GM12874 (cell line): ENCODE results near the gene ARHGAP22.

Source experiments
- TF ChIP-seq, protein P1 (sequence below): IDR thresholded peaks from 2 replicates; pipeline ENCODE4 v1.5.1; 2011; ENCODE audit warnings: low read depth, mild to moderate bottlenecking, control low read depth, low read length, moderate library complexity; ENCODE audit not compliant: insufficient read depth

Gene ARHGAP22

DNA sequence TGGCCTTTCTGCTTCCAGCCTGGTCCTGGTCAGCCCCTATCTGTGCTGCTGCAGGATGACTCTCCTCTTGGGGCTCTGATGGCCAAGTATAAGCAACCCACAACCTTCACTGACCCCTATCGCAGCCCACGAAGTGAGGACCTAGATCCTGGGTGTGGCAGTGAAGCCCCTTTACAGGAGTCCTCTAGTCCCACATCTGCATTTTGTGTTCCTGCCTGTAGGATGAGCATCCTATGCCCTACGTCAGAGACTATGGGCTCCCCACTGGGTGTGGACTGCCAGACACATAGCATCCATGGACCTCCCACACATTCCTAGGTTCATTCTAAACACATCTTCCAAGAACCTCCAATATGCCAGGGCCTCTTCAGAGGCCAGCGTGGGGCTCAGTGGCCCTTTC lies 29.0 kb downstream of the ARHGAP22 start:
- TF ChIP-seq, protein P1, sequence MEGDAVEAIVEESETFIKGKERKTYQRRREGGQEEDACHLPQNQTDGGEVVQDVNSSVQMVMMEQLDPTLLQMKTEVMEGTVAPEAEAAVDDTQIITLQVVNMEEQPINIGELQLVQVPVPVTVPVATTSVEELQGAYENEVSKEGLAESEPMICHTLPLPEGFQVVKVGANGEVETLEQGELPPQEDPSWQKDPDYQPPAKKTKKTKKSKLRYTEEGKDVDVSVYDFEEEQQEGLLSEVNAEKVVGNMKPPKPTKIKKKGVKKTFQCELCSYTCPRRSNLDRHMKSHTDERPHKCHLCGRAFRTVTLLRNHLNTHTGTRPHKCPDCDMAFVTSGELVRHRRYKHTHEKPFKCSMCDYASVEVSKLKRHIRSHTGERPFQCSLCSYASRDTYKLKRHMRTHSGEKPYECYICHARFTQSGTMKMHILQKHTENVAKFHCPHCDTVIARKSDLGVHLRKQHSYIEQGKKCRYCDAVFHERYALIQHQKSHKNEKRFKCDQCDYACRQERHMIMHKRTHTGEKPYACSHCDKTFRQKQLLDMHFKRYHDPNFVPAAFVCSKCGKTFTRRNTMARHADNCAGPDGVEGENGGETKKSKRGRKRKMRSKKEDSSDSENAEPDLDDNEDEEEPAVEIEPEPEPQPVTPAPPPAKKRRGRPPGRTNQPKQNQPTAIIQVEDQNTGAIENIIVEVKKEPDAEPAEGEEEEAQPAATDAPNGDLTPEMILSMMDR, result no peak

DNA sequence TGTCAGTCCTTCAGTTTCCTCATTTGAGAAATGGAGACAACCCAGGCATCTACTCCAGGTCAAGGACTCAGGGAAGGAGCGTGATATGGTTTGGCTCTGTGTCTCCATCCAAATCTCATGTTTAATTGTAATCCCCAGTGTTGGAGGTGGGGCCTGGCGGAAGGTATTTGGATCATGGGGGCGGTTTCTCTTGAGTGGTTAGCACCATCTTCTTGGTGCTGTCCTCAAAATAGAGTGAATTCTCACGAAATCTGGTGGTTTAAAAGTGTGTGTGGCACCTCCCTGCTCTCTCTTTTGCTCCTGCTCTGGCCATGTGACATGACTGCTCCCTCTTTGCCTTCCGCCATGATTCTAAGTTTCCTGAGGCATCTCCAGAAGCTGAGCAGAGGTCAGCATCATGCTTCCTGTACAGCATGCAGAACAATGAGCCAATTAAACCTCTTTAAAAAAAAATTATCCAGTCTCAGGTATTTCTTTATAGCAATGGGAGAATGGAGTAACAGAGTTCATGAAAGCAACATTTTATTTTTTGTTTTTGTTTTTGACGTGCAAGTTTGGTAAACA lies 30.0 kb downstream of the ARHGAP22 start:
- TF ChIP-seq, protein P1, result no peak

DNA sequence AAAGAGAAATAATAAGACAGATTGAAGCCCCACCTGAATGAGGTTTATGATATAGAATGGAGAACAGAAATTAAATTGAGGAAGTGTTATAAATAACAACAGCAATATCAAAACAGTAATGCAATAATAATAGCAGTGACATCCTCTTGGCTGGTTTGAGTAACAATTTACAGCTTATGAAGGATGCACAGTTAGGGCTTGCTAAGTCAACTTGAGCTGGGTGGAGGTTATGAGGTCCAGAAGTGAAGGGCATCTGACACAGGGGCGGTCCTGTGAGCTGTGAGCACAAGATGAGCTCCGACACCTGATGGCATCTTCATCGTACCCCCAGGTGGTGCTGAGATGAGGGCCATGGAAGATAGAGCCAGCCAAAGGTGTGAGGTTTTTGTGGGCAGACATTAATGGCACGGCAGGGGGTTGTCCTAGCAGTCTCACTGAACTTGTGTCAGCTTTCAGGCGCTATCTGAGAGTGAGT lies 30.5 kb downstream of the ARHGAP22 start:
- TF ChIP-seq, protein P1, result no peak

DNA sequence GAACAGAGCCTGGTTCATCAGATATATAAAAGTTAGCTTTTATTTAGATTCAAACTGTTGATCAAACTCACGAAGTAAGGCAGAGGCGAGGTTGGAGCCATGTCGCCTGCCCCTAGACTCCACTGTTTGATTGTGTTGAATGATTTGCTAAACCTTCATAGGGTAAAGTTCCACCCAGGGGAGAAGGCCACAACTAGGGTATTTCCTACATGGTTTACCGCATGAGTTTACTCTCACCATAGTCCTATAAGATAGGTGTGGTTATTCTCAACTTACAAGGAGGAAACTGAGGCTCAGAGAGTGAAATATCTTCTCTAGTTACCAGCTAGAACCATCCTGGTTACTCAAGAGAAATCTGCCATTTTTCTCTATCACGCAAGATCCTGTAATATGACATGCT lies 31.8 kb downstream of the ARHGAP22 start:
- TF ChIP-seq, protein P1, result no peak

DNA sequence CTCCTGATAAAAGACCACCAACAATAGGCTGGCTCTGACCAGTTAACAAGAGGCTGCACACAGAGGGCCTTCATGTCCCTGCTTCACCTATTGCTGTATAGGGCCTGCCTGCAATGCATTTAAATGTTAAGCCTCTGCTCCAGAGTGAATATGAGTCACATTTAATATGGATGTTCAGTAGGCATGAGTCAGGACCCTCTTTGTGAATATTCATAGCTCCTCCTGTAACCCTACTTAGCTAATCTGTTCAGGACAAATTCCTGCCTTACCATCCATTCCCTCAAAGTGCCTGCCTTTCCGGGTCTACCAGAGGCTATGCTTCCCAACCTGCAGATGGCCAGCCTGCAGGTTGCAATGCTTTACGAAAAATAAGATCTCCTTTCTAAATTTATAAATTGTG lies 32.5 kb downstream of the ARHGAP22 start:
- TF ChIP-seq, protein P1, result no peak

DNA sequence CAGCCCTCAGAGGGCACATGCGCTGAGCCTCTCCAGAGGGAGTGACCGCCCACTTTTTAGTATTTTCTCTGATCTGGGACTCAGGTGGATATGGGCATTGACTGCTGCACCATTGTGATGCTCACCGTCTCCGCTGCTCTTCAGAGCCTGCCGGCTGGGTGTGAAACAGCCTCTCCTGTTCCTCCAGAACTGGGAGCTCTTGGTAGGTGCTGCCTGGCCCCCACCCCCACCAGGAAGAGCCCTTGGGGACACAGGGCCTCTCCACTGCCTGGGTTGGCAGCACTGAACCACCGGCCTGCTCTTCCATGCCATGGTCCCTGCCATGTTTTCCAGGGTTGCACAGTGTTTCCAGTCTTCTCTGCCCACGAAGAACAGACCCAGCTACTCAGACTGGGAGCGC lies 36.3 kb downstream of the ARHGAP22 start:
- TF ChIP-seq, protein P1, result no peak

DNA sequence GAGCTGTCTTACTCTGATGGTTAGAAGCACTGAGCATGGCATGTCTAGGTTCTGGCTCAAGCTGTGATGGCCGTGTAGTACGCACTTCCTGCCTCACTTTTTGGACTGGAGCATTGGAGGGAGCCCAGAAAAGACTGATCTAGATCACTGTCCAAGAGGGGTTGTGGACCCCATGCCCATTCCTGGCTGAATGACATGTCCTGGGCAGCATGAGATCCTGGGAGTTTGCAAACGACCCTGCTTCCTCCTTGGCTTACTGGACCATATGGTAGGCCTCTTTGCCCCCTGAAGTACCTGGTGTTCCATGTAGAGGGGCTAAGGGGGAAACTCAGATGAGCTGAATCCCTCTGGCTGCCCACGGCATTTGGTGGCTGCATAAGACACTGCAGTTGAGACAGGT lies 36.7 kb downstream of the ARHGAP22 start:
- TF ChIP-seq, protein P1, result no peak
